GM12878 (cell line): Measurements from ENCODE around the gene JMJD4.

ENCODE experiments used
- CEBPB ChIP-seq, 2 experiments: fragments of 150-350 bp in 1 of 2; IDR thresholded peaks; 2 replicates each; pipeline ENCODE4 v1.6.1; 2012 to 2014; ENCODE audit warnings: low read depth in 2 of 2, low read length in 2 of 2, borderline replicate concordance in 1 of 2, inconsistent platforms in 1 of 2
- GABPA ChIP-seq: IDR thresholded peaks from 2 replicates; pipeline ENCODE4 v1.6.1; 2014; ENCODE audit warnings: antibody characterized with exemption, low read depth, mild to moderate bottlenecking, inconsistent platforms
- KAT2A ChIP-seq: conservative IDR thresholded peaks from 2 replicates; pipeline ENCODE4 v1.6.1; 2011; ENCODE audit warnings: low read depth, low read length; ENCODE audit not compliant: control insufficient read depth
- SP1 ChIP-seq: IDR thresholded peaks from one replicate; pipeline ENCODE4 v1.6.1; 2011; ENCODE audit warnings: low read depth, low read length
- ZNF274 ChIP-seq: IDR thresholded peaks from one replicate; pipeline ENCODE4 v1.8.0; 2011; ENCODE audit not compliant: insufficient read length, insufficient read depth

DNA sequence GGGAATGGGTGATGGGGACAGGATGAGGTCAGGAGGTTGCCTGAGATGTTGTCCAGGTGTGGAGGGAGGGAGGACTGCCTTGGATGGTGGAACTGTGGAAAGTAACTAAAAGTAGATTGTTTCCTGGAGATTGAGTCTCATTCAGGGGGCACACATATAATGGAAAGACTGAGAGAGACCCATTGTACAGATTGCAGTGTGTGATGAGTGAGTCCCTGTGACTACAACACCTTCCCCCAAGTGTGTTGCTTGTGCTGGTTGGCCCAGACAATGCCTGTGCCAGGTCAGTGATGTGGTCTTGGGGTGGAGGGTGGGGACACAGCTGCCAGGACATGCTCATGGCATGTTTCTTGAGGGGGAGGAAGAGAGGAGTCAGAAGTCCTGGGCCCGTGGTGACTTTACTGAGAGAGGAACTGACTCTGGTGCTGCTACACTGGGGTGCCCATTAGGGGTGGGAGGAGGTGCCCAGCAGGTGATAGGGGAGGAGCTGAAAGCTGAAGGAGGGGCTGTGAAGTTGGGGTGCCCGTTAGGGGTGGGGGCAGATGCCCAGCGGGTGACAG, 5.4 kb upstream of the JMJD4 start:
- TF ChIP-seq SP1 (no peak), CEBPB (IDR thresholded peaks at IDR 0.05; ENCODE audit: borderline replicate concordance in 1 of 2, low read depth in 2 of 2, low read length in 2 of 2) (no peak), GABPA (no peak), KAT2A (no peak), ZNF274 (no peak)
